ENCODE results near the gene MEGF6.

MEGF6 gene

DNA sequence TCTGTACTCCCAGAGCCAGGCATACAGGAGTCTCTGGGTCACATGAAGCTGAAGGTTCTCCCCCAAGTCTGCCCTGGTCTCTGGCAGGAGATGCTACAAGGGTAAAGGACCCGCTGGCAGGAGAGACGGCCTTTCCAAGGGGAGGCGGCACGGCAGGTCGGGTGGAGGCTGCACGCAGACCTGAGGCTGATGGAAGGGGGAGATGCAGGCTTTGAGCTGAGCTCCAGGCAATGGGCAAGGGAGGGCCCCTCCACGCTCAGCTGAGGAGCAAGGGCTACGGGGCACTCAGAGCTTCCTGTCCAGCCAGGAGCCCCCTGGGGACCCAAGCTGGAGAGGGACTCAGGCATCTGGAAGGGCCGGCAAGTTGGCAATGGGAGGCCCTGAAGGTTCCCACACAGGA, 50.3 kb downstream of the MEGF6 start:
- no peak overlapping the region for H3K9ac ChIP-seq (ENCODE audit: low read length)
- no peak for TF ChIP-seq EZH2phosphoT487 (IDR thresholded peaks at IDR 0.05; ENCODE audit: low read depth)
- TF ChIP-seq, protein P1, sequence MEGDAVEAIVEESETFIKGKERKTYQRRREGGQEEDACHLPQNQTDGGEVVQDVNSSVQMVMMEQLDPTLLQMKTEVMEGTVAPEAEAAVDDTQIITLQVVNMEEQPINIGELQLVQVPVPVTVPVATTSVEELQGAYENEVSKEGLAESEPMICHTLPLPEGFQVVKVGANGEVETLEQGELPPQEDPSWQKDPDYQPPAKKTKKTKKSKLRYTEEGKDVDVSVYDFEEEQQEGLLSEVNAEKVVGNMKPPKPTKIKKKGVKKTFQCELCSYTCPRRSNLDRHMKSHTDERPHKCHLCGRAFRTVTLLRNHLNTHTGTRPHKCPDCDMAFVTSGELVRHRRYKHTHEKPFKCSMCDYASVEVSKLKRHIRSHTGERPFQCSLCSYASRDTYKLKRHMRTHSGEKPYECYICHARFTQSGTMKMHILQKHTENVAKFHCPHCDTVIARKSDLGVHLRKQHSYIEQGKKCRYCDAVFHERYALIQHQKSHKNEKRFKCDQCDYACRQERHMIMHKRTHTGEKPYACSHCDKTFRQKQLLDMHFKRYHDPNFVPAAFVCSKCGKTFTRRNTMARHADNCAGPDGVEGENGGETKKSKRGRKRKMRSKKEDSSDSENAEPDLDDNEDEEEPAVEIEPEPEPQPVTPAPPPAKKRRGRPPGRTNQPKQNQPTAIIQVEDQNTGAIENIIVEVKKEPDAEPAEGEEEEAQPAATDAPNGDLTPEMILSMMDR (IDR thresholded peaks at IDR 0.05; ENCODE audit: low read depth, low read length), result no peak
- no peak overlapping the region for H2AFZ ChIP-seq (ENCODE audit: low read depth, low read length)
- no peak overlapping the region for H3K27ac ChIP-seq (ENCODE audit: low read length)
- H3K27me3 ChIP-seq (ENCODE audit: low read depth, low read length), result peaks cover 8% of the 10 kb centered on the region; the same call in 1 of the 2 replicates
- no peaks in the 10 kb centered on the region for H3K9me3 ChIP-seq (ENCODE audit: insufficient read depth, low read length)
- H4K20me1 ChIP-seq (ENCODE audit: insufficient read depth, low read length), result no peaks in the 10 kb centered on the region
- H3K4me1 ChIP-seq (ENCODE audit: low read length), result no peaks in the 10 kb centered on the region
- H3K4me3 ChIP-seq (ENCODE audit: low read length), result no peak overlapping the region
- H3K4me2 ChIP-seq (ENCODE audit: low read length), result no peak overlapping the region
- no peaks in the 10 kb centered on the region for H3K36me3 ChIP-seq (replicated peaks; ENCODE audit: low read depth, low read length)
- H3K79me2 ChIP-seq (ENCODE audit: low read length), result no peaks in the 10 kb centered on the region

DNA sequence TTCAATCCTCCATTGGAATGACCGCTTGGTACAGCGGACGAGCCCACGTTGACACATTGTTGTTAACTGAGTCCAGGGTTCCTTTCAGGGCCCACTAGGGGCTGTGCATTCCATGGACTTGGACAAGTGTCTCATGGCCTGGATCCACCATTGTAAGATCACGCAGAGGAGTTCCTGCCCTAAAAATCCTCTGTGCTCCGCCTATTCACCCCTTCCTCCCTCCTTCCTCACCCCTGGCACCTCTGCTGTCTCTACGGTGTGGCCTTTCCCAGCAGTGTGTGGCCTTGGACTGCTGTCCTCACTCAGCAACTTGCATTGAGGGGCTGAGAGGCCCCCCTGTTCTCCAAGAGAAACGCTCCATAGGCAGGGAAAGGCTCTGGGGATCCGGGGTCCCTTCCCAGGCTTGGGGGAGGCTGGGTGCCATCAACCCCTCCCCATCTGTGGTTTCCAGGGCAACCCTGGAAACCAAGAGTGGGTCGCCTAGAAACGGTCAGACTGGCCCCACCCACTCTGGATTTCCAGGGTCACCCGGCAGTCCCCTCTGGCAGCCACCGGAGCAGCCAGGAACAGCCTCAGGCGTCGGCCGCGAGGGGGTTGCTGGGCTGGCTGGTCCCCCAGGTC, 50.9 kb downstream of the MEGF6 start:
- no peak overlapping the region for H2AFZ ChIP-seq (ENCODE audit: low read depth, low read length)
- TF ChIP-seq, protein P1 (IDR thresholded peaks at IDR 0.05; ENCODE audit: low read depth, low read length), result no peak
- no peak overlapping the region for H3K27ac ChIP-seq (ENCODE audit: low read length)
- no peak overlapping the region for H3K4me2 ChIP-seq (ENCODE audit: low read length)
- peaks cover 8% of the 10 kb centered on the region; the same call in 1 of the 2 replicates for H3K27me3 ChIP-seq (ENCODE audit: low read depth, low read length)
- H3K36me3 ChIP-seq (replicated peaks; ENCODE audit: low read depth, low read length), result no peaks in the 10 kb centered on the region
- H4K20me1 ChIP-seq (ENCODE audit: insufficient read depth, low read length), result no peaks in the 10 kb centered on the region
- no peaks in the 10 kb centered on the region for H3K79me2 ChIP-seq (ENCODE audit: low read length)
- no peak overlapping the region for H3K9ac ChIP-seq (ENCODE audit: low read length)
- H3K4me1 ChIP-seq (ENCODE audit: low read length), result no peaks in the 10 kb centered on the region
- H3K9me3 ChIP-seq (ENCODE audit: insufficient read depth, low read length), result no peaks in the 10 kb centered on the region
- no peak overlapping the region for H3K4me3 ChIP-seq (ENCODE audit: low read length)

DNA sequence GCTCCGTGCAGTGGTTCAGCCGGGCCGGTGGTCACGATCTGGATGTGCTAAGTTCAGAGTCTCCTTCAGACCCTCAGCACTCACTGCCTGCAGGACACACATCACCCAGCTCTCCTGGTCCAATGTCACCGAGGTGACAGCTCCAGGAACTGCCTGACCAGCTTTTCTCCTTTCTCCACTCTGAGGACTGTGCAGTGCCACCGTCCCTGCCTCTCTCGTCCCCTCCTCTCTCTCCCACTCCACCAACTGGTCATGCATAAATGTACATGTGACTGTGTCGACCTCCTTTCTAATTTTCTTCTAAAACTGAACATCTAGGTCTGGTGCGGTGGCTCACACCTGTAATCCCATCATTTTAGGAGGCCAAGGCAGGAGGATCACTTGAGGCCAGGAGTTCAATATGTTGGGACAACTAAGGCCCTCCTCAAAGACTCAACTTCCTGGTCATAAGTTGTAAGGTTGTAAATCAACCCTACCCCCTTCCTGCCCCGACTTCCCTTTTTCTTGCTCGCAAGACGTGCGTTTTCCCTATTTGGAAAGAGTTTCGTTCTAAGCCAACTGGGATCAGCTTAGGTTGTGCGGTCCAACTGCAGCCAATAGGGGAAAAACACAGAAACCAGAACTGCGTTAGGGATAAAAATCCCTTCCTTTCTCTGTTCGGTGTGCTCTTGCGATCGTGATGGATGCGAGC, 53.1 kb downstream of the MEGF6 start:
- H3K9ac ChIP-seq (ENCODE audit: low read length), result no peak overlapping the region
- H3K36me3 ChIP-seq (replicated peaks; ENCODE audit: low read depth, low read length), result no peaks in the 10 kb centered on the region
- peaks cover 1% of the 10 kb centered on the region; the same call in 1 of the 2 replicates for H3K27me3 ChIP-seq (ENCODE audit: low read depth, low read length)
- no peak overlapping the region for H3K4me3 ChIP-seq (ENCODE audit: low read length)
- no peak overlapping the region for H2AFZ ChIP-seq (ENCODE audit: low read depth, low read length)
- H4K20me1 ChIP-seq (ENCODE audit: insufficient read depth, low read length), result no peaks in the 10 kb centered on the region
- no peaks in the 10 kb centered on the region for H3K79me2 ChIP-seq (ENCODE audit: low read length)
- no peaks in the 10 kb centered on the region for H3K4me1 ChIP-seq (ENCODE audit: low read length)
- H3K27ac ChIP-seq (ENCODE audit: low read length), result no peak overlapping the region
- H3K4me2 ChIP-seq (ENCODE audit: low read length), result no peak overlapping the region
- no peaks in the 10 kb centered on the region for H3K9me3 ChIP-seq (ENCODE audit: insufficient read depth, low read length)
- no peak for TF ChIP-seq EZH2phosphoT487 (IDR thresholded peaks at IDR 0.05; ENCODE audit: low read depth)
- TF ChIP-seq, protein P1 (IDR thresholded peaks at IDR 0.05; ENCODE audit: low read depth, low read length), result no peak

DNA sequence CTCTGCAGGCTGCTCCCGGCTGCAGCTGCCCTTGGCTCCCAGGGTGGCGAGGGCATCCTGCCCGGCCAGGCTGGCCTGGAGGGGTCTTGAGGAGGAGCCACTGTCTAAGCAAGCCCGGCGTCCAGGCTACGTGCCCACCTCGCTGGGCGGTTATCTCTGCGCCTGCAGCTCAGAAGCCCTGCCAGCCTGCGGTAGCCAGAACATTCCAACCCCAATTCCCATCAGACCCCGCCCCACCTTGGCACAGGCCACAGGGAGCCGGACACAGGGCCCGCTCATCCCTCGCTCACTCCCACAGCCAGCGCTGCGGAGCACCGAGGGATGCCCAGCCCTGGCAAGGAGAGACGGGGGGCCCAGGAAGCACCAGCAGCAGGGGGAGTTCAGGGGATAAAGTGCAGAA, 53.9 kb downstream of the MEGF6 start:
- TF ChIP-seq, protein P1 (IDR thresholded peaks at IDR 0.05; ENCODE audit: low read depth, low read length), result no peak
- no peak for TF ChIP-seq EZH2phosphoT487 (IDR thresholded peaks at IDR 0.05; ENCODE audit: low read depth)
- no peak overlapping the region for H3K9ac ChIP-seq (ENCODE audit: low read length)
- H3K4me3 ChIP-seq (ENCODE audit: low read length), result no peak overlapping the region
- H3K9me3 ChIP-seq (ENCODE audit: insufficient read depth, low read length), result no peaks in the 10 kb centered on the region
- no peaks in the 10 kb centered on the region for H3K79me2 ChIP-seq (ENCODE audit: low read length)
- H3K27me3 ChIP-seq (ENCODE audit: low read depth, low read length), result no peaks in the 10 kb centered on the region
- H3K4me1 ChIP-seq (ENCODE audit: low read length), result no peaks in the 10 kb centered on the region
- H3K36me3 ChIP-seq (replicated peaks; ENCODE audit: low read depth, low read length), result no peaks in the 10 kb centered on the region
- H3K27ac ChIP-seq (ENCODE audit: low read length), result no peak overlapping the region
- H4K20me1 ChIP-seq (ENCODE audit: insufficient read depth, low read length), result no peaks in the 10 kb centered on the region
- H3K4me2 ChIP-seq (ENCODE audit: low read length), result no peak overlapping the region
- H2AFZ ChIP-seq (ENCODE audit: low read depth, low read length), result no peak overlapping the region

Data from OCI-LY3 (cell line).